GDM1 (cell line): ENCODE results near the gene VANGL1.

Experiments used
- DNase-seq: peaks from one replicate; lab custom pipeline; 2025; lab: John Stamatoyannopoulos, UW

Gene VANGL1

GRCh38 chr1:115744646-115745275 is 103.0 kb downstream of the VANGL1 start:
- DNase-seq: no peak

- DNase-seq: no peak
These were observed 104.4 kb downstream of the VANGL1 start for GRCh38 chr1:115746021-115746690.
